ENCODE measurements around the gene WNT11.

Gene WNT11

GRCh38 chr11:76206327-76207081 lies at the start of gene WNT11:
Gene WNT11, minus strand, starts transcription at chr11:76206502. Its CDS starts 95 bp downstream, at chr11:76206407.
- DNase-seq, result peak; percentile 23 to 39

GRCh38 chr11:76253416-76253815 lies 47.1 kb upstream of the WNT11 start:
- DNase-seq, result no peak

- no peak for DNase-seq
These were observed 46.3 kb upstream of the WNT11 start for GRCh38 chr11:76252631-76253070.

- no peak for DNase-seq
These were observed 45.3 kb upstream of the WNT11 start for GRCh38 chr11:76251576-76251975.

GRCh38 chr11:76251226-76251575 lies 44.9 kb upstream of the WNT11 start:
- DNase-seq, result no peak

GRCh38 chr11:76250520-76251225 lies 44.4 kb upstream of the WNT11 start:
- no peak for DNase-seq

- DNase-seq, result no peak
These were observed 43.0 kb upstream of the WNT11 start for GRCh38 chr11:76249195-76249741.

DNA sequence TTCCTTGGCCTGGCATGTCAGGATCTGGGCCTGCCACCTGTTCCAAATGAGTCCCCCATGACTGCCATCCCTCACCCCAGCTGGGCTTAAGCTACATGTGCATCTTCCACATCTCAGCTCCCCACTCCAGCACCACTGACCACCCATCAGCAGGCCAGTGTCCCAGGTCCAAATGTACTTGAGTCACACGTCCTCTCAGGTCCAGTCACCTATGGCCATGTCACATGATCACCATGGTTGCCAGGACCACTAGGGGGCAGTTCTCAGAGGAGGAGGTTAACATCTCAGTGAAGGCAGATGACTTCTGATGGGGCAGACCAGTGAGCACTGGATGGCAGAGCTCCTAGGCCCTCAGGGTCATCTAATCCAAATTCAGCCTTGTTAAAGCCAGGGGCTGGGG lies 41.9 kb upstream of the WNT11 start:
- no peak for DNase-seq

DNA sequence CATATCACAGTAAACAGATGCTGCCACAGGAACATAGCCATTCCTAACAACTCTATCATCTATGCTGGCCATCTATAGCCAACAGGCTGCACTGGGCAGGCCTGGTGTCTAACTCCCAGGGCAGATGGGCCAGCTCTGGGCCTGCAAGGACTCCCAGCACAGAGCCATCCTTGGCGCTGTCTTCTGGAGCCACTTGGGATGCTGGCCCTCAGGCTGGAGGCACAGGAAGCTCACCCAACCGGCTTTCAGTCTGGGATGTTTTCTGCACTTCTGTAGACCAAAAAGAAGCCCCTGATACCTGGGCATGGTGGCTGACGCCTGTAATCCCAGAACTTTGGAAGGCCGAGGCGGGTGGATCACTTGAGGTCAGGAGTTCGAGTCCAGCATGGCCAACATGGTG lies 40.8 kb upstream of the WNT11 start:
- DNase-seq, result no peak

DNA sequence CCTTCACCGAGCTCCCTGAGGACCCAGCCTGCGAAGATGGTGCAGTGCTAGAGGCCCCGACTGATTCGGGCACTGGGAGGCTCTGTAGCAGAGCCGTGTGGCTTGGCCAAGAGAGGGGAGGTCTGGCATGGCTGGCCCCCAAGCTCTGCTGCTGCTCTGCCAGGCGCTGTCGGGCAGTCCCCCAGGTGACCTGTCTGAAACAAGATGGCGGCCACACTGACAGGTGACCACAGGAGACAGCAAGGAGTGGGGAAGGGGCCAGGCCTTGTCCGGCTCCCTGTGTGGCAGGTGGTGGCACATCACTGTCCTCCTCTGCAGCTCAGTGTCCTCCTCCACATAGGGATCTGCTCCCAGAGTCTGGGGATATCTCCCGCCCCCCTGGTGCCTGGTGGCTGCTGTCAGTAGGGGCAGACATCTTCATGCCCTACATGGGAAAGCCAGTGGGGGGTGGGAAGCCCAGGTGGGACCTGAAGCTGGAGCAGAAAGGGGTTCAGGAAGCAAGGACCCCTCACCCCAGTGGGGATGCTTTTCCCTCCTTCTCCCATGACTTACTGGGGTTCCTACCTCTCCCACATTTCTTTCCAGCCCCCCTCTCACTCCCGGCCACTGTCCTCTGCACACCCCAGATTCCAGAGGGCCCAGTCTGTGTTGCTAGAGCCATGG lies 40.1 kb upstream of the WNT11 start:
- no peak for DNase-seq

DNA sequence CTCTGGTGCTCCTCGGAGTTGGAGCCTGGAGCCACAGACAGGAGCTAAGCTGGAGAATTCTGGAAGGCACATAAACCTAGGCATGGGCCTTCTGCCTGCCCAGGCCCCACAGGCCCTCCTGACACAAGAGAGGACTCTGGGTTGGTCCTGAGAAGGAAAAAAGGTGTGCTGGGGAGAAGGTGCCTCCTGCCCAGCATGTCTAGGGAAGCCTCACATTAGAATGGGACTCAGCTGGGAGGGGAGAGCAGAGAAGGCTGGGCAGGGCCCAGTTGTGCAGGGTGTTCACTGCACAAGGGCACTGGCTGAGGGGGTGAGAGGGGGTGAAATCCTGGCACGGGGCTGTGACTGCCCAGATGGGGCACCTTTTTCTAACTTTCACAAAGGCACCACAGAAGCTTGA lies 39.4 kb upstream of the WNT11 start:
- no peak for DNase-seq

DNA sequence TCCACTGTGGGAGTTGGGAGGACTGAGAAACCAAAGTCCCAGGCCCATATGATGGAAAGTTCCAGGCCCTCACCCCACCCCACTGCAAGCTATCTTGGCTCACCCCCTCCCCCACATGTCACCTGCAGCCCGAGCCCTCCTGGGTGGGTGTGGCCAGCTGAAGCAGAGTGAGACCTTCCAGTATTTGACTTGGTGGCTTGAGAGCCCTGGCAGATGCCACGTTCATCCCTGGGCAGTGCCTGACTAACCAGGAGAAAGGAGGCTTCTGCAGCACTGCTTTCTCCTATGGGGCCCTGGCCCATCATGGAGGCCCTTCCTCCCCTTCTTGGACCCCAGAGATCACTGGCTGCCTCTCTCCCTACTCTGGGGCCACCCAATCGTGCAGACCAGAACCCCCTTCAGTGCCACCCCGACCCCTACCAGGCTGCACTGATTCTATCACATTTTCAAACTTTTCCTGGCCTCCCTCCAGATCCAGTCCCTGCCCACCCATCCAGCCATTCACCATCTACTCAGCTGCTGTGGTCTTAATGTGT lies 38.1 kb upstream of the WNT11 start:
- no peak for DNase-seq

- no peak for DNase-seq
These were observed 37.6 kb upstream of the WNT11 start for GRCh38 chr11:76243957-76244285.

- DNase-seq, result no peak
These were observed 37.1 kb upstream of the WNT11 start for GRCh38 chr11:76243193-76243956.

- DNase-seq, result no peak
These were observed 35.9 kb upstream of the WNT11 start for GRCh38 chr11:76242004-76242779.

GRCh38 chr11:76241243-76242000 lies 35.1 kb upstream of the WNT11 start:
- DNase-seq, result no peak

- DNase-seq, result no peak
These were observed 34.4 kb upstream of the WNT11 start for GRCh38 chr11:76240666-76241065.

DNA sequence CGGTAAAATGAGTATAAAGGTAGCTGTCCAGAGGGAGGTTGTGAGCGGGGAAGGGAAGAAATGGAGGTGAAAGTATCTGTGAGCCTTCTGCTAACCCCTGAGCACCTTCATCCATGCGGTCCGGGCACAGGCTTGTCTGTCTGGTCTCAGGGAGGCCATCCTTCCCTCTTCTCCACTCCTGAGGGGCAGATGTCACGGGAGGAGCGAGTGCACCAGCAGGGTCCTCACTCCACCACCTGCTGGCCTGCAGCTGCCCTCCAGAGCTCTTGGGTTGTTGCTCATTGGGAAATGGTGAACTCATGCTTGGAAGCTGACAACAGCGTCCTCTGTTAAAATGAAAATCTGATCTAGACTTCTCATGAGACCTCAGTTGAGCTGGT lies 33.8 kb upstream of the WNT11 start:
- no peak for DNase-seq

DNA sequence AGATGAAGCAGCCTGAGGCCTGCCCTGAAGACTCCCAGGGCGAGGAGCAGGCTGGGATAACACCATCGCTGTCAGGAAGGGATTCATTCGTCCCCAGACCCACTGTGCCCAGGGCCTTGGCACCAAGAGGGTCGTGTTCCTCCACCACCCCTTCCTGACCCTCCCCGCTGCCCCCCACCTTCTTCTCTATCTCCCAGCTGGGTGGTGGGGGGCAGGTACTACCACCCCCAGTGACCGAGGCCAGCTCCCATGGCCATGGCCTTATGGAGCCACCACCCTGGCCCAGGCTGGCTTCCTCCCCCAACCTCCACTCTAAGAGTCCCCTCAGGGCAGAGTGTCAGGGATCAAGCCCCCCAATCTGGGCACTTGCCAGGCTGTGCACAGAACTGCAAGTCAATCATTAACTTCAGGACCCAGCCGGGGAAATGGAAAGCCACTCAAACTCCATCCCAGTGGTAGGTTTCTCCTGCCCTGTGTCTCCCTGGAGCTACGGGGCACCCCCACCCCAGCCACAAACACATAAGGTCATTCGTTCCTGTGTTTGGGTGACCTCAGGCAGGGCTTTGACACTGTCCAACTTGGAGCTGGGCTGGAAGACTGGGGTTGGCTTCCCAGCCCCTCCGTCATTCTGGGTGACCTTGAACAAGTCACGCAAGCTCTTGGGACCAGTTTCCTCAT lies 33.3 kb upstream of the WNT11 start:
- DNase-seq, result no peak

DNA sequence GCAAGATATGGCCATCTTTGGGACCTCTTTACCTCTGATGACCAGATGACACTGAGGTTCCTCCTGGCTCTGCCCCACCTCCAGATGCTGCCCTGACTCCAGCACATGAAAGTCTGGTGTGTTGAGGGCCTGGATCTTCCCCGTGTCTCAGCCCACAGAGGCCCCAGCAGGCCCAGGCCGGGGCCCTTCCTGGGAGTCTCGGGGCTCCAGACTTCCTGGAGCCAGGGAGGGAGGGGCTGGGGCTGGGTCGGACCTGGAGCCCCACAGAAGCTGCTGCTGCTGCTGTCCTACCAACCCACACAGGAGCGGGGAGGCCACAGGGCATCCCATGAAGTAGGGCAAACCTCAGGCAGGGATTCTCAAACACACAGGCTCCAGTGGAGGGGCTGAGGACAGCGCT lies 32.2 kb upstream of the WNT11 start:
- no peak for DNase-seq

DNA sequence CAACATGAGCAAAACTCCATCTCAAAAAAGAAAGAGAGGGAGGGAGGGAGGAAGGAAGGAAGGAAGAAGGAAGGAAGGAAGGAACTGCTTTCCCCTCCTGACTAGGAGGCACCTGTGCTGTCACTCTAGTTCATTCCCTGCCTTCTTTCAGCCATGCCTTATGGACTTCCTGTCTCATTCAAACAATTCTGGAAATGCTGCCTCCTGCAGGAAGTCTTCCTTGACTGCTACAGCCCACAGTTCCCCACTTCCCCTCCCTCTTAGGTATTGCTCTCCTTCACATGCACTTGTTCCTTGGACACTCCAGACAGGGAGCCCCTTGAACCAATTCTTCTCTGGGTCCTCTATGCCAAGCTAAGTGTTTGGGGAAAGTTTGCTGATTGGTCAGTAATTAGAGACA lies 31.6 kb upstream of the WNT11 start:
- DNase-seq, result peak in 1 of 2 experiments; percentile 13

All from Kasumi-1 (cell line).